ENCODE data around the gene ERC1. TPM values are rescaled to one million over a fixed set of nuclear protein-coding genes. Genes with fewer than 3 reads are reported as not detected.

Gene ERC1
- total and polyA plus RNA-seq, 9 of the 15 experiments (the other 6 are each of a cell fraction or from before 2014, with no cell fraction given): 0.74 to 11.8 (median 4.8) TPM

DNA sequence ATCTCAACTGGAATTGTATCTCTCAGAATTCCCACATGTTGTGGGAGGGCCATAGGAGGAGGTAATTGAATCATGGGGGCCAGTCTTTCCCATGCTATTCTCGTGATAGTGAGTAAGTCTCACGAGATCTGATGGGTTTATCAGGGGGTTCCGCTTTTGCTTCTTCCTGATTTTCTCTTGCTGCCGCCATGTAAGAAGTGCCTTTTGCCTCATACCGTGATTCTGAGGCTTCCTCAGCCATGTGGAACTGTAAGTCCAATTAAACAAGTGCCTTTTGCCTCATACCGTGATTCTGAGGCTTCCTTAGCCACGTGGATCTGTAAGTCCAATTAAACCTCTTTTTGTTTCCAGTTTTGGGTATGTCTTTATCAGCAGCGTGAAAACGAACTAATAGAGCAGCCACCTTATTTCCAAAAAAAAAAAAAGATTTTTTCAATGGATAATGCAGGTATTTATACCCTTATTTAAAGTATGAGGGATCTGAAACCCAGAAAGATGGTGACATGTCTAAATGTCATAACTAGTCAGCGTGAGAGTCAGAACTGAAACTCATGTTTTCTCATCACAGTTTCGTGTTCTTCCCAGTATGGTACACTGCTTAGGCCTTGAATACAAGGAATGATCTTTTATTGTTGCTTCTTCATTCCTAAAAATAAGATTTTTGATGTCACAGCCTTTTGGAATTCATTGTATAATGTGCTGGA lies 89.6 kb downstream of the ERC1 start (continued):
- TF ChIP-seq ZNF696 (CRISPR knock-in tag; conservative IDR thresholded peaks at IDR 0.05) (no peak), HNRNPH1 (optimal IDR thresholded peaks at IDR 0.05; ENCODE audit: low read depth, low read length) (no peak), MTA1 (IDR thresholded peaks at IDR 0.05; ENCODE audit: borderline replicate concordance) (no peak), RBM34 (IDR thresholded peaks at IDR 0.05; ENCODE audit: borderline replicate concordance, insufficient read depth, low read length) (no peak), ZKSCAN3 (CRISPR knock-in tag; IDR thresholded peaks at IDR 0.05) (no peak), SP2 (IDR thresholded peaks at IDR 0.05; ENCODE audit: extremely low read depth, low read depth, low read length, poor library complexity, severe bottlenecking) (no peak), ZNF766 (CRISPR knock-in tag; conservative IDR thresholded peaks at IDR 0.05) (no peak), SMAD4 (CRISPR knock-in tag; conservative IDR thresholded peaks at IDR 0.05) (no peak), ZNF384 (IDR thresholded peaks at IDR 0.05; ENCODE audit: low read depth, low read length) (no peak)
- TF ChIP-seq, protein P1, sequence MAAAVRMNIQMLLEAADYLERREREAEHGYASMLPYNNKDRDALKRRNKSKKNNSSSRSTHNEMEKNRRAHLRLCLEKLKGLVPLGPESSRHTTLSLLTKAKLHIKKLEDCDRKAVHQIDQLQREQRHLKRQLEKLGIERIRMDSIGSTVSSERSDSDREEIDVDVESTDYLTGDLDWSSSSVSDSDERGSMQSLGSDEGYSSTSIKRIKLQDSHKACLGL (CRISPR knock-in tag; IDR thresholded peaks at IDR 0.05; ENCODE audit: borderline replicate concordance, poor library complexity, severe bottlenecking): no peak
- TF ChIP-seq, protein P2, sequence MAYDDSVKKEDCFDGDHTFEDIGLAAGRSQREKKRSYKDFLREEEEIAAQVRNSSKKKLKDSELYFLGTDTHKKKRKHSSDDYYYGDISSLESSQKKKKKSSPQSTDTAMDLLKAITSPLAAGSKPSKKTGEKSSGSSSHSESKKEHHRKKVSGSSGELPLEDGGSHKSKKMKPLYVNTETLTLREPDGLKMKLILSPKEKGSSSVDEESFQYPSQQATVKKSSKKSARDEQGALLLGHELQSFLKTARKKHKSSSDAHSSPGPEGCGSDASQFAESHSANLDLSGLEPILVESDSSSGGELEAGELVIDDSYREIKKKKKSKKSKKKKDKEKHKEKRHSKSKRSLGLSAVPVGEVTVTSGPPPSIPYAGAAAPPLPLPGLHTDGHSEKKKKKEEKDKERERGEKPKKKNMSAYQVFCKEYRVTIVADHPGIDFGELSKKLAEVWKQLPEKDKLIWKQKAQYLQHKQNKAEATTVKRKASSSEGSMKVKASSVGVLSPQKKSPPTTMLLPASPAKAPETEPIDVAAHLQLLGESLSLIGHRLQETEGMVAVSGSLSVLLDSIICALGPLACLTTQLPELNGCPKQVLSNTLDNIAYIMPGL (CRISPR knock-in tag; IDR thresholded peaks at IDR 0.05): no peak
- TF ChIP-seq, protein P3, sequence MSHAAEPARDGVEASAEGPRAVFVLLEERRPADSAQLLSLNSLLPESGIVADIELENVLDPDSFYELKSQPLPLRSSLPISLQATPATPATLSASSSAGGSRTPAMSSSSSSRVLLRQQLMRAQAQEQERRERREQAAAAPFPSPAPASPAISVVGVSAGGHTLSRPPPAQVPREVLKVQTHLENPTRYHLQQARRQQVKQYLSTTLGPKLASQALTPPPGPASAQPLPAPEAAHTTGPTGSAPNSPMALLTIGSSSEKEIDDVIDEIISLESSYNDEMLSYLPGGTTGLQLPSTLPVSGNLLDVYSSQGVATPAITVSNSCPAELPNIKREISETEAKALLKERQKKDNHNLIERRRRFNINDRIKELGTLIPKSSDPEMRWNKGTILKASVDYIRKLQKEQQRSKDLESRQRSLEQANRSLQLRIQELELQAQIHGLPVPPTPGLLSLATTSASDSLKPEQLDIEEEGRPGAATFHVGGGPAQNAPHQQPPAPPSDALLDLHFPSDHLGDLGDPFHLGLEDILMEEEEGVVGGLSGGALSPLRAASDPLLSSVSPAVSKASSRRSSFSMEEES (CRISPR knock-in tag; IDR thresholded peaks at IDR 0.05): no peak

Data from K562 (cell line).